ENCODE data around the gene LSP1.

The LSP1 gene

GRCh38 chr11:1847006-1847735 is 5.7 kb upstream of the LSP1 start:
- DNase-seq (ENCODE audit: low spot score): no peak

GRCh38 chr11:1847926-1848639 is 4.8 kb upstream of the LSP1 start:
- no peak for DNase-seq (ENCODE audit: low spot score)

DNA sequence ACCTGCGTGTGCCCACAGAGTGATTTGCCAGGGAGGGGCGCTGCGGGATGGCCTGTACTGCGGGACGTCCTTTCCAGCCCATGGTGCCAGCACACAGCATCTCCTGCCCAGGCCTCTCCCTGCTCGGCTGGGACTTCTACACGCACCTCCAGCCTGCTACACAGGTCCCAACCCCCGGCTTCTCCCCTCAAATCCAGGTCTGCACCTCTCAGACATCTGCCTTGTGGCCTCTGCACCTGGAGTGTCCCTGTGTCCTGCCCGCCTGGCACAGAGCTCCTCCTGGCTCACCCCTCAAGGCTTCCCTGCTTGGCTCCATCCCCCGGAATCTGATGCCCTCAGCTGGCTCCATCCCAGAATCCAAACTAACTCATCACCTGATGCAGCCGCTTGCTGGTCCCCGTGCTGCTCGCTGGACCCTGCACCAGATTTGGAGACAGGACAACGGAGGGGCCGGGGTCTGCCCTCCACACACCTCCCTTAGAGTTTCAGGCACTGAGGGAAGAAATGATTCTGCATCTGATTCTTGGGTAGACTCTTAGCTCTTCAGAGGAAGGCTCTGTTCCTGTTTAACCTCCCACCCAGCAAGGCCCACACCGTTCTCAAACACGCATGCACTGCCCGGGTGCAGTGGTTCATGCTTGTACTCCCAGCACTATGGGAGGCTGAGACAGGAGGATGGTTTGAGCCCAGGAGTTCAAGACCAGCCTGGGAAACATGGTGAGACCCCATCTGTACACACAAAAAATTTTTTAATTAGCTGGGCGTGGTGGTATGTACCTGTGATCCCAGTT is 4.0 kb upstream of the LSP1 start:
- no peak for DNase-seq (ENCODE audit: low spot score)

DNA sequence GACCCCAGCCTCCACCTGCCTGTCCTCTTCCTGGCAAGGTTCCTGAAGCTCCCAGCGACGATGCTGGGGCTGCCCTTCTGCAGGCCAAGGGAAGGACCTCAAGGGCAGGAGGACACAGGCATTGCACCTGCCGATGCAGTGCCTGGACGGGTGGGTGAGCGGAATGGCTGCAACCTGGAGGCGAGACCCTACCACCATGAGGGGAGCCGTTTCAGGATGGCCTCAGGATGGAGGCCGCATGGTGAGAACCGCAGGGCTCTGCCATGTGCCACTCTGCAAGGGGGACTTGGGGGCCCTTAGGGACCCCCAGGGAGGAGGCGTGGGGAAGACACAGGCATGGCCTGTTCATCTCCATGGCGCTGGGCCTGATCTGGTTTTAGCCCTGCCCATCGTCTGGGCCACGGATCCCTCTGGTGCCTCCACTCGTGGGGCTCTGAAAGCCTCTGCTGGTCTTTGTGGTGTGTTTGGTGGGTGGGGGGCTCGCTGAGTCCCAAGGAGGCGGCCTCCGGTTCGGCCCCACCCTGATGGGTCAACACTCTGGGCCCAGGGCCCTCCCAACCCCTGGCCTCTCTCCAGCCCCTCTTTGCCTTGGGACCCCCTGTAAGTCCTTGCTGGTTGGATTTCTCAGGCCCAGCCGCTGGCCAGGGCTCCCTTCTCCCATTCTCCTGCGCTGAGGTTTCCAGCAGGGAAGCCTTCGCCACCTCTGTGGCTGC is 1.3 kb upstream of the LSP1 start:
- no peak for DNase-seq (ENCODE audit: low spot score)

- DNase-seq (ENCODE audit: low spot score): no peak
Observed at GRCh38 chr11:1852271-1852876, 510 bp upstream of the LSP1 start.

GRCh38 chr11:1853376-1854131 is 670 bp downstream of the LSP1 start:
- DNase-seq (ENCODE audit: low spot score): no peak

DNA sequence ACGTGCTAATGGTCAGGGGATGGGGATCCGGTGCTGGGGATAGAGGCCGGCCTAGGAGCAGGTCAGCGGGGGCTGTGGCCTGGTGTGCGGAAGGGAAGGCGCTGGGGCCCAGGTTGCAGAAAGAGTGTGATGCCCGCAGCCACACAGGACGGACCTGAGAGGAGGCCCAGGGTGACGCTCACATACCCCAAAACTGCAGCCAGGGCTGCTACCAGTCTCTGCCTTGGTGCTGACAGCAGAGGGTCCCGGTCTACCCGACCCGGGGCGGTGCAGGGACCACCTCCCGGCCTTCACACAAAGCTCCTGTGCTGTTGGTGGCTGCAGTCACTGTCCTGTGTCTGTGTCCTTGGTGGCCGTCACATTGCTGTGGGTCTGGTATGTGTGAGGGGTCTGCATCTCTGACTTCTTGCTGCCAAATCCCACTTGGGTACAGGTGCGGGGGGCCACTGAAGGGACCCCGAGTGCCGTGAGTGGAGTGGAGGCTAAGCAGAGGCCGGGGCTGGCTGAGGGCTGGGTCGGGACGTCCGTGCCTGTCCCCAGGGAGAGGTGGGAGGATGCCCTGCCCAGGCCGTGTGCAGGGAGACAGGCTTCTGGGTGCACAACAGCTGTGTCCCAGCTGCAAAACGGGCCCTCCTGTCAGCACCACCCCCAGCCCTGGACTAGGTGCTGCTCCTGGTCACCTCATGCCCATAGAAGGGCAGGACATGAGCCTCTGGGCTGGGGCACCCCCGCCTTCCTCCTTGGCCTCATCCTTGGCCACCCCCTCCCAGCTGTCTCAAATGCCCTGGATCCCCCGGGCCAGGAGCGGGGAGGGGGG is 1.5 kb downstream of the LSP1 start:
- DNase-seq (ENCODE audit: low spot score): no peak

DNA sequence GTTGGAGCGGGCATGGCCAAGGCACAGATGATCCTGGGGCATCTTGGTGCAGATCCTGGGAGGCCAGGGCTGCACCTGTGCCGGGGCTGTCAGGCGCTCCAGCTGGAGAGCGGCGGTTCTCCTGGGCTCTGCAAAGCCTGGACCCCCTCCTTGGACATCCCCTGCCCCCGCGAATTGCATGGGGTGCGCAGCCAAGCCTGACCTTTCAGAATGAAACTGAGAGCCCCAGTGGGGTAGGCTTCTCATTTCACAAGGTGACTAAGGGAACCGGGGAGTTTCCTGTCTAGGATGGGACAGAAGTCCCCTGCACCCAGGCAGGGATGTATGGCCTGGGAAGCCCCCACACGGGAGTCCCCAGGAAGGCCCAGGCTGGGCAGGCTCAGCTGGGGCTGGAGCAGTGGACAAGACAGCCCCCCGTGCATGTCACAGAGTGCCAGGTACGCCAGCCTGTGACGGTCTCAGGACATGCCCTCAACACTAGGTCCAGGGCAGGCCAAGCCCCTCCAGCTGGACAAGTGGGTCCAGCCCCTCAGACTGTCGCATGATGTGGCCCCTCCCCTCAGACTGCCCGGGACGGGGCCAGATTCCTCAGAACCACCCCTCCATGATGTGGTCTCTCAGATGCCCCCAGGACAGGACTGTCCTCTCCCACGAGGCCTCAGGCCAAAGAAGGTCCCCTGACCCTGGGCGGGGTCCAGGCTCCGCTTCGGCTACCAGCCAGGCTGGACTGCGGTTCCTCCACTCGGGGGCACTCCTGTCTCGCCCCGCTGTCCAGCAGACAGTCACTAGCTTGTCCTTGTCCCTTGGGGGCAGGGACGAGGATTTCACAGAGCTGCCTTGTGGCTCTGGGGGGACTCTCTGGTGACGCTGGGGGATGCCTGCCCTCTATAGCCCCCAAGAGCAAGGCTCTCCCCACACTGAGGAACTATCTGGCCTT is 2.3 kb downstream of the LSP1 start:
- no peak for DNase-seq (ENCODE audit: low spot score)

DNA sequence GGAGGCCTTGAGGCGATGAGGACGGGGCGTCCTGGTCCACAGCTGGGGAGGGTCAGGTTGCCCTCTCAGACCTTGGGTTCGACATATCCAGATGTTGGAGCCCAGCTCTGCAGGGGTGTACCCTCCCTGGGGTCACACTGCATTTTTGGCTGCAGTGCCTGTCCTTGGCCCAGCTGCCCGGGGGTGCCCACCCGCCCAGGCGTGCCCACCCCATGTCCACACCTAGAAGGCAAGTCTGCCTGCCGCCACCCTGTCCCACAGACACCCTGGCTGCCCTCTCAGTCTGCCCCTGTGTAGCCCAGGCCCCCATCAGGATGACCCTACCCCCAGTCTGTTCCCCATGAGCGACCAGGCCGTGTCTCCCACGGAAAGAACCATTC is 3.0 kb downstream of the LSP1 start:
- DNase-seq (ENCODE audit: low spot score): no peak

GRCh38 chr11:1856306-1857005 is 3.6 kb downstream of the LSP1 start:
- no peak for DNase-seq (ENCODE audit: low spot score)

DNA sequence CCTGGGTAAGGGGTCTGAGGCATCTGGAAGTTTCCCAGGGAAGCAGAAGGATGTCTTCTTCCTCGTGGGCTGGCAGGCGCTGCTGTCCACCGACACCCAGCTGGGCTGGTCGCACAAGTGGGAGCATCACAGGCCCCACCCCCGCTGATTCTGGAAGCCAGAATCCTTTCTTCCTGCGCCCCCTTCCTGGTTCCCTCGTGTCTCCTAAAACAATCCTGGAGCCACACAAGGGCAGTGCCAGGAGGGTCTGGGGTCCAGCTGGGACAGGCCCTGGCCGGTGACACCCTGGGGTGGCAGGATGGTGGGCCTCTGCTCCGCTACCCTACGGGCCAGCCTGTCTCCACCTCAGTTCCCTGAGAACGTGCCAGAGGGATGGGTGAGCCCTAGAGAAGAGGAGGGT is 4.2 kb downstream of the LSP1 start:
- DNase-seq (ENCODE audit: low spot score): no peak

GRCh38 chr11:1858154-1858553 is 5.3 kb downstream of the LSP1 start:
- DNase-seq (ENCODE audit: low spot score): no peak

GRCh38 chr11:1858576-1858975 is 5.7 kb downstream of the LSP1 start:
- DNase-seq (ENCODE audit: low spot score): no peak

DNA sequence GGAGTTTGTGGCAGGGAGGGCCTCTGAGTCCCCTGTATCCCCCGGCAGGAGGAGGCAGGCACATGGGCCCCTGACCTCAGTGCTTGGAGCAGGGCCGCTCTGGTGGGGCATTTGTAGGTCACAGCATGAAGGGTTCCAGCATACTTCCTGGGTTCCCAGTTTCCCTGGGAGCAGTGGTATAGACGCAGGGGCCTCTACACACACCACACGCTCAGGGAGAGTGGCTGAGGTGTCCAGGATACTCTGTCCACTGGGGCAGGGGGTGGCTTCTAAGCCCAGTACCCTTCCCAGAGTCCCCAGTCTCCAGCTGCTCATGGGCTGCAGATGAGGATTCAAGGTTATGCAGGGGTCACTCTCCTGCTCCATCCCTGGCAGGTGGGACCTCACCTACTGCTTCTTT is 6.1 kb downstream of the LSP1 start:
- no peak for DNase-seq (ENCODE audit: low spot score)

DNA sequence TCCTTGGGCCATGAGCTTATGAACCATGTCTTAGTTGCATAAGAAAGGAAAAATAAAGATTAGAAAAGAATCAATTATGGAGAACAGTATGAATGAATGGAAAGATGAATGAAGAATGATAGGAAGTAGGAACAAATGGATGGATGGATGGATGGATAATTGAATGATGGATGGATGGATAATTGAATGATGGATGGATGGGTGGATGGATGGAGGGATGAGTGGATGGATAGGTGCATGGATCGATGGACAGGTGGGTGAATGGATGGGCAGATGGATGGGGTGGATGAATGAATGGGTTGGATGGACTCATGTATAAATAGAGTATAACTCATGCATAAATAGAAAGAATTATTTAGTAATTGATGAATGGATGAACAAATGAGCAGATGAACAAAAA is 7.2 kb downstream of the LSP1 start:
- DNase-seq (ENCODE audit: low spot score): no peak

- no peak for DNase-seq (ENCODE audit: low spot score)
Observed at GRCh38 chr11:1861435-1862411, 8.8 kb downstream of the LSP1 start.
